AG04450 (cell line): ENCODE results near the gene MZT1. TPM values are rescaled to one million over a fixed set of nuclear protein-coding genes. Genes with fewer than 3 reads are reported as not detected.

Experiments
- CTCF ChIA-PET: fragments of 300-600, 350-600 bp; formaldehyde crosslinking; extraction: SDS; loops from one replicate; lab custom pipeline; 2022; ENCODE audit warnings: antibody characterized with exemption, inconsistent platforms; lab: Charles Lee
- POLR2A ChIA-PET: fragments of 350-600 bp; formaldehyde crosslinking; extraction: SDS; loops from one replicate; lab custom pipeline; 2021; ENCODE audit warnings: antibody characterized with exemption, inconsistent platforms; lab: Yijun Ruan, JAX
- DNase-seq: peaks from one replicate; pipeline ENCODE4 v3.0.0-alpha.2; 2011; ENCODE audit warnings: low read depth, low spot score
- H3K27ac ChIP-seq: one replicate; pipeline ENCODE4 v1.5.1; 2012; ENCODE audit warnings: low read depth, low read length, control low read depth
- H3K27me3 ChIP-seq: one replicate; pipeline ENCODE4 v1.6.0; 2012; ENCODE audit warnings: low read length; ENCODE audit not compliant: control insufficient read depth, insufficient read depth
- H3K4me3 ChIP-seq: 2 replicates; pipeline ENCODE4 v1.5.1; 2011; ENCODE audit warnings: mild to moderate bottlenecking, low read depth, low read length, control low read depth
- H3K9me3 ChIP-seq: 2 replicates; pipeline ENCODE4 v1.5.1; 2012; ENCODE audit warnings: low read length; ENCODE audit not compliant: control insufficient read depth, insufficient read depth
- polyA plus RNA-seq: library from polyadenylated mRNA; depleted of rRNA; stranded (reverse); fragments of >200 nt; gene quantifications from 2 replicates; pipeline ENCODE4 v1.2.3, GENCODE V29; 2011; rRNA removed
- small RNA-seq: library from RNA; depleted of rRNA; stranded (forward); fragments of <200 nt; gene quantifications from one replicate; pipeline ENCODE3, GENCODE V24; 2012; ENCODE audit warnings: low read depth; ENCODE audit not compliant: insufficient read length
- TF ChIP-seq, protein P1 (sequence below): IDR thresholded peaks from 2 replicates; pipeline ENCODE4 v1.5.1; 2011; ENCODE audit warnings: low read depth, low read length, control low read depth, inconsistent platforms

The MZT1 gene
- polyA plus RNA-seq, 1 experiment = 9.1 TPM

GRCh38 chr13:72662548-72662947 is 64.9 kb downstream of the MZT1 start:
- CTCF ChIA-PET = no interaction called here
- H3K27ac ChIP-seq = no peak overlapping the region

More at GRCh38 chr13:72662548-72662947, 64.9 kb downstream of the MZT1 start:
- Histone ChIP-seq H3K9me3 (no peaks in the 10 kb centered on the region), H3K27me3 (no peaks in the 10 kb centered on the region), H3K4me3 (no peak overlapping the region)
- TF ChIP-seq, protein P1, sequence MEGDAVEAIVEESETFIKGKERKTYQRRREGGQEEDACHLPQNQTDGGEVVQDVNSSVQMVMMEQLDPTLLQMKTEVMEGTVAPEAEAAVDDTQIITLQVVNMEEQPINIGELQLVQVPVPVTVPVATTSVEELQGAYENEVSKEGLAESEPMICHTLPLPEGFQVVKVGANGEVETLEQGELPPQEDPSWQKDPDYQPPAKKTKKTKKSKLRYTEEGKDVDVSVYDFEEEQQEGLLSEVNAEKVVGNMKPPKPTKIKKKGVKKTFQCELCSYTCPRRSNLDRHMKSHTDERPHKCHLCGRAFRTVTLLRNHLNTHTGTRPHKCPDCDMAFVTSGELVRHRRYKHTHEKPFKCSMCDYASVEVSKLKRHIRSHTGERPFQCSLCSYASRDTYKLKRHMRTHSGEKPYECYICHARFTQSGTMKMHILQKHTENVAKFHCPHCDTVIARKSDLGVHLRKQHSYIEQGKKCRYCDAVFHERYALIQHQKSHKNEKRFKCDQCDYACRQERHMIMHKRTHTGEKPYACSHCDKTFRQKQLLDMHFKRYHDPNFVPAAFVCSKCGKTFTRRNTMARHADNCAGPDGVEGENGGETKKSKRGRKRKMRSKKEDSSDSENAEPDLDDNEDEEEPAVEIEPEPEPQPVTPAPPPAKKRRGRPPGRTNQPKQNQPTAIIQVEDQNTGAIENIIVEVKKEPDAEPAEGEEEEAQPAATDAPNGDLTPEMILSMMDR = no peak
- POLR2A ChIA-PET = no interaction called here
- DNase-seq = no peak

Small RNA genes lying within 50 kb of the gene (small RNA-seq; reads per million reads assigned to genes)
- not detected for gene RNU6-80P

Other genes with a start within 250 kb of the MZT1 start
- gene BORA, start 294 bp upstream of the MZT1 start, polyA plus RNA-seq = 2.7 and 3.1 TPM in 2 replicates
- 31.8 and 42.3 TPM in 2 replicates for gene DIS3, start 54.3 kb upstream of the MZT1 start, polyA plus RNA-seq
- gene PIBF1, start 54.5 kb upstream of the MZT1 start, polyA plus RNA-seq = 8.1 and 11.9 TPM in 2 replicates